ENCODE results near the gene MBTPS1.

Gene MBTPS1

DNA sequence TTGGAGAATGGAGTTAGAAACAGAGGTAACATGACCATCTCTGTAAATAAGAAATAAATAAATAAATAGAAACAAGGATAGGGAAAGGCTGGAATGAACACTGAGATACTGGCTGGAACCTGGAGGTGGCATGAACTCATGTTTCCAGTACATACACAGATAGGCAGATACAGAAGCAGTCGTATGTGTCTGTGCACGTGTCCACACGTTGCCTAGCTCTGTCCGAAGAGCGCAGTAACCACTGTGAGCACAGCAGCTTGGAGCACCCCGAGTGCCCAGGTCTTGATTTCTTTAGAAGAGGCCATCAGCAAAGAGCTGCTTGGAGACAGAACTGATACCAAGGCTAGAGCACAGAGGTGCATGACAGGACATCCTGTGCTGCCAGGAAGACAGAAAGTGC lies 37.1 kb downstream of the MBTPS1 start:
- DNase-seq: no peak

DNA sequence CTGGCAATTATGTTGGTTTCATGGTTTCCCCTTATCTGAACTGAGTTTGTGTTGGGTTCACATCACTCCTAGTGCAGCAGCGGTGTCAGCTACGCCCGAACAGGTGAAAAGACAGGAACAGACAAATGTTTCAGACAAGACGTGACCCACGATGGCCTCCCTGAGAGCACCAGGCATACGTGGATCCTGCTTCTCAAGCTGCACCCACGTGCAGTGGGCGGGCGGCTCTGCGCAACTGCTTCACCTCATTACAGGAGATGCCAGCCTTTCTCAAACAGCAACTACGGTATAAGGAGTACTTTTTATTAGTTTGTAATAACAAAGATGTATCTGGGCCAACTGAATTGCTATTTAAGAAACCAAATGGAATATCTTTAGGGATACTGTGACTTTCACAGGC lies 41.4 kb downstream of the MBTPS1 start:
- no peak for DNase-seq

DNA sequence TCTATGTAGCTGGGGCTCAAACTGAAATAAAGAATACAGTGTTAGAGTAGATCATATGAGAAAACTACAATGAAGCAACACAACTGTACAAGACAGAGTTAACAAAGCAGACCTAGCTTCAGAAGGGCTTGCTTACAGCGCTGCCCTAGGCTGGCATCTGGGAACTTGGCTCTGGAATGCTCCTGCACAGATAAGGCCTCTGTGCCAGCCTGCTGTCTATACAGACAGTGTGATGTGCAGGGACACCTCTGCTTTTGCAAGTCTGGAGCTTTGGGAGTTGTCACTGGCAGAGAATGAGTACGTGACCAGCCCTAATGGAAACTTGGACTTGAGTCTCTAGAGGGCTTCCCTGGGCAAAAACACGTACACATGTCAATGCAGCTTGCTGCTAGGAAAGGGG lies 42.0 kb downstream of the MBTPS1 start:
- no peak for DNase-seq

DNA sequence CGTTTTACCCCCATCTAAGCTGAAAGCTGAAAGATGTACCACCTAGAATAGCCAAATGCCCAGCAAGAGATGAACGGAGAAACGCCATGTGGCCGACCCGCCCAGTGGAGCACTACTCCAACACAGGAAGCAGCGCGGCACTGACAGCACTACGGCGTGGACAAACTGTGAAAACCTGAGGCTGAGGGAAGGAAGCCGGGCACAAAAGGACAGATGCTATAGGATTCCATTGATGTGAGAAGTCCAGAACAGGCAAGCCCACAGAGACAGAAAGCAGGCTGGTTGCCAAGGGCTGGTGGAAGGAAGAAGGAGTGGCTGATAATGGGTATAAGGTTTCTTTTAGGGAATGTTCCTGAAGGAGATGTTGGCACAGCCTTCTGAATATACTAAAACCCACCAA lies 44.7 kb downstream of the MBTPS1 start:
- no peak for DNase-seq

DNA sequence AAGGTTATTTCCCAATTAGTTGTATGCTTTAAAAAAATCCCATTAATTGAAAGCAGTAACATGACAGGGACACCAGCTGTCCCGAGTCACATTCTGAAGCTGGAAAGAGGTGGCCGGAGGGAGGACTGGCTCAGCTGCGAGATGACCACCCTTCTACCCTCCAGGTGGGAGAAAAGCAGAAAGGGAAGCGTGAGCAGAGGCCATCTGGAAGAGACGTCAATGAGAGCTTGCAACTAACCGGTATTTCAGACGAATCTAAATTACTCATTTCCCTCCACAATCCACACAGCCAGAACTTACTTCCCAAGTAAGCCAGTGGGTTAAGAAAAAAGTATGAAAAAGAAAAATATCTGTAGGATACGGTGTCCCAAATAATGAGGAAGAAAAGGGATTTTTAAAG lies 45.6 kb downstream of the MBTPS1 start:
- no peak for DNase-seq

DNA sequence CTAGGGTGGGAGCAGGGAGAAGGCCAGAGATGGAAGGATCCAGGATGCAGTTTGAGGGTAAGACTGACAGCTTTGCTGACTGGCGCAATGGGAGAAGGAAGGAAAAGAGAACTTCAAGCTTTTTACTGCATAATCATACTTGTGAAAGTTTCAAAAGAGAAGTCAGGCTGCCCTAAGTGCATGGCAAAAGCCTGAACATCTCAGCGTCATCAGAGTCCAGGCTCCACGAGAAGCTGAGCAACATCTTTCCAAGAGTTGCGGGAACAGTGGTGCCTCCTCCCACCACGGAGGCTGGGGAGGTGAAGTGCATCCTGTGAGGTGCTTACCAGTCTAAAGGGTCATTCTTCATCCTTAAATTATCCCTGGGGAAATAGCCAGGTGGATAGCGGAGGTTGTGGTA lies 47.2 kb downstream of the MBTPS1 start:
- DNase-seq: peak in 2 of 56 donors; percentile 22 to 25

DNA sequence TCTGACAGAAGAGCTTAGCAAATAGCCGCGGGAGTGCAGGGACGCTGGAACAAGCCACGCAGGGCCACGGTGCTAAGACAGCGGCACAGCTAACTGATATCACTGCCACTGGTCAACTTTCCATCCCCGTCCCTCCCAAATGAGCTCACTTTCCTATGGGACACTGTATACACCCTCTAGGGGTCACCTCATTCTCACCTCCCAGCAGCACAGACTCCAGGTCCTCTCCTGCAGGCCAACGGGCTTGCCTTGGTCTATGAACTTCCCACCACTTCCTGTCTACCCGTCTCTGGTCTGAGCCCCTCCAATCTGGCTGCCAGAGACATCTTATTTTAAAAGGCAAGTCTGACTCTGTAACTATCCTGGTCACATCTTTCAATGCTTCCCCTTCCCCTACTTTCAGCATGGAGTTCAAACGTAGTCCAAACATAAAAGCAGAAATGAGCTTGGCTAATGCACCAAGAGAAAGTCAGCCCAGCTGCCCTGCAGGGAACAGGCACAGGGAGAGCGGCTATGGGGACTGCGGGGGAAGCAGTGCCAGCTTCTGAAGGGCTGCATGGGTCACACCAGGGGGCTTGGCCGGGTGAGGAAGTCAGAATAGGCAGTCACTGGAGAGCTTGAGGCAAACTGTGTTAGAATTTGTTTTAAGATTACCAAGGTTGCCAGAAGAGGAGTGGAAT lies 47.8 kb downstream of the MBTPS1 start:
- DNase-seq: no peak

DNA sequence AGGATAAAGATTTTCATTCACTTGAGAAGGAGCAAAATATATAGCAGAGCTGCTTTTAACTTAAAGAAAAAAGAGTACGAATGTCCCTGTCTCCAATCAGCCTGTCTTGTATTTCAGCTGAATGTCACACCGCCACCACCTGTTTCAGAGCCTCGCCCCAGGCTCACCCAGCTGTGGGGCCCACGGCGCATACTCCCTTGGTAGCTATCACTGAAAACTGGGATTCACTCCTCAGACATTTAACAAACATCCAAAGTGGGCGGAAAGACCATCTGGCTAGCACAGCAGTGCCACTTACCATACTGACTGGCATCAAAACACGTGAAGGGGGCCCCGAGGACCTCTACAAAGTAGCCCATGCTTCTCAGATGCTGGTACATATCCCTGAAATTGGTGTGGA lies 48.7 kb downstream of the MBTPS1 start:
- DNase-seq: no peak

DNA sequence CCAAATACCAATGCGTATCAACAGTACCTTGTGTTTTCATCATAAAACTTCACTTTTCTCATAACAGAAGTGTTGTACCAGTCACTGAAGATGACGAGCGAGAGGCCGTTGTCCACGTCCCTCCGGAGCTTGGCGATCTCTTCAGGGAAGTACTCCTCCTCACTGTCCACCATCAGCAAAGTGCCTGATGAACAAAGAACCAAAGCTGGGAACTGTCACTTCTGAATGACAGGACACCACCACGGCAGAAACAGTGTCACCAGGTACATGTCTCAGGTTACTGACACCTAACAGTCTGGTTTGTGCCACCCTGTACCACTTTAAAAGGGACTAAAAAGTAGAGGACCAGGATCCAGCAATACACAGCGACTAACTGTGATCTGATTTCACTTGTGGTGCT lies 49.1 kb downstream of the MBTPS1 start:
- no peak for DNase-seq

DNA sequence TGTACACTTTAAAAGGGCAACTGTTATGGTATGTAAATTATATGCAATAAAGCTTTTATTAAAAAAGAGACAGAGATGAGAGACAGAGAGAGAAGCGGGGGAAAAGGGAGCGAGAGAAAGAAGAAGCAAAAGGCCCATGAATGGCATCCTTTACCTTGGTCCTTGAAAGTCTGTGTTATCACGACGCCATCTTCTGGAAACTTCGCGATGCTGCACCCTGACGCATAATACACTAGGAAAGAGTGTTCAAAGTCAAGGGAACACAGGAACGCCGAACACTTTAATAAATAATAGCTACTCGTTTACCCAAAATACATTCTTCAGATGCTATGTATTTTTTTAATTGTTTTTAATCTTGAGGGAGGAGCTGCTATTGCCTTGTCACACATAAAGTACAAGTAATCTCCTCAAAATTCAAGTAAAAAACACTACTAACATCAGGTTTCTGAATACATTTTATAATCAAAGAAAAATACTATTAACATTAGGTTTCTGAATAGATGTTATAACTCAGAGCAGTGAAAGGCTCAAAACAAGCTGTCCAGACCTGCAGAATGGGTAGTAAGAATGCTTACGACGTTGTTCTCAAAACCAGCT lies 51.1 kb downstream of the MBTPS1 start:
- peak in 27 of 56 donors; percentile 10 to 85 (median 37) for DNase-seq

DNA sequence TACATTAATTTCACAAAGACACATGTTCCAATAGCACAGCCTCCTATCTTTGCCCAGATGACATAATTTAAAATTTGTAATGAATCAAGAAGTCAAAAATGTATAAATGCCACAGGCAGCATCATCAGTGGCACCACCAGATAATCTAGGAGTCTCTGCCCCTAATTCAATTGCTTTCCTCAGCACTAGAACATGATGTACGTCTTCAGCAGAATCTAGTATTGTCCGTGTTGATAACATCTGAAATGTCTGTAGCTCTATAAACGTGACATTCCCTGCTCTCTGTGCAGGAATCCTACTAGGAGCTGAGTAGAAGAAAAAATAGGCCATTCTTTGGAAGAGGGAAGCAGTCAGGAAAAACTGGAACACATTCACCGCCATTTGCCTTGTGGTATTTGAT lies 52.8 kb downstream of the MBTPS1 start:
- DNase-seq: no peak

DNA sequence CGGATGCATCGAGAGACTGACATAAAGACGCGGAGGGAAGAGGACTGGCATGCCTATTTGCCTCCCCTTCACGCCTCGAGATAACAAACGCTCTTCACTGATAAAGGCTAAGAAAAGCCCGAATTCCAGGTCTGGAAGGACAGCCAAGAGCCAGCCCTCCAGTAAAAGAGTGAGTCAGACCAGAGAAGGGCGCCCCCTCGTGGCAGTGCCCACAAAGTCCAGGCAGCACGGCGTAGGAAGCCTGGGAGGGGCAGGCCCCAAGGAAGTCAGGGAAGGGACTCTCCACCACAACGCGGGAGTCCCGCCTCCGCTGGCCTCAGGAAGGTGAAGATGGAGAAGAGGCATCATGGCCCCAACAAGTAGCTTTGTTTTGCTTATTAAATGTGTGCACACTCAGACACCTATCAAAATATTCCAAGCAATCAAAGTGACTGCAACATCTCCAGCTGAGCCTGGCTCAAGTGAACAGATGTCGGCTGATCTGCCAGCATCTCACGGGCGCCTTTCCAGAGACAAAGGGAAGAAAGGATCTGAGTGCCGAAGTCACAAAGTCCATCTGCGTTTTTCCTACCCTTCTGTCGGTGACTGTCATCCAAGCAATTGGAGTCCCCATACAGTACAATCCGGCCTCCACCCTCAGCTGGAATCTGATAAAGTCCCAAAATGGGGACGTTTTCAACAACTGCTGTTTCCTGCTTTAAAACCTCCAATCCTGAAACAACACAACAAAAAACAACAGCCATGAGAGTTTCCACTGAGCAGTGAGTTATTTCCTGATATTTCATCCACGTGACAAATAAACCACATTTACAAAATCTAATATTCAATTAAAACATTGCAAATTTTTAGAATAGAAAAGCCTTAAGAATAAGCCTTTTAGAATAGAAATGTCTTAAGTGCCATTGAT lies 53.8 kb downstream of the MBTPS1 start:
- DNase-seq: peak in 44 of 56 donors; percentile 15 to 83 (median 49)

DNA sequence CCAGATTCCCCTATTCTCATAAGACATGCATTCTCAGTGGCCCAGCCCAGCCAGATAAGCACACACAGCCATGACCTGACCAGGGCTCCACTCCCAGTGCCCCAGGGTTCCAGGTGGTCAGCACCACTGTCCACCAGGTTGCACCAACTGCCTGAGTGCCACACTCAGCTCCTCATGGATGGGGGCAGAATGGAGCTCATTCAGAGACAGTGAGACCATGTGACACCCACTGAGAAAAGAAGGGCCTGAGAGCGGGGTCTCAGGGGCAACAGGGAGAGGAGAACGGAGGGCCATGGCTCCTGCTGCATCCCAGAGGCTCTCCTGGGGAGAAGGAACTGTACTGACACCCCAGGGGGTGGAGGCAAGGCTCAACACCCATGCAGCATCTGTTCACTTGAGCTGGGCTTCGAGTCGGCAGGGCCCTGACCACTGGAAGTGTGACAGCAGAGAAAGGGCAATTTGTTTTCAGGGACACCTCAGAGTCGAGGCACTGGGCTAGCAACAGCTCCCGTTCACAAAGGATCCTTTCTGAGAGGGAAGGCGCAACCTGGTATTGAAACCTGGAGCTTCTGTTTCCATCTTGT lies 55.4 kb downstream of the MBTPS1 start:
- no peak for DNase-seq

DNA sequence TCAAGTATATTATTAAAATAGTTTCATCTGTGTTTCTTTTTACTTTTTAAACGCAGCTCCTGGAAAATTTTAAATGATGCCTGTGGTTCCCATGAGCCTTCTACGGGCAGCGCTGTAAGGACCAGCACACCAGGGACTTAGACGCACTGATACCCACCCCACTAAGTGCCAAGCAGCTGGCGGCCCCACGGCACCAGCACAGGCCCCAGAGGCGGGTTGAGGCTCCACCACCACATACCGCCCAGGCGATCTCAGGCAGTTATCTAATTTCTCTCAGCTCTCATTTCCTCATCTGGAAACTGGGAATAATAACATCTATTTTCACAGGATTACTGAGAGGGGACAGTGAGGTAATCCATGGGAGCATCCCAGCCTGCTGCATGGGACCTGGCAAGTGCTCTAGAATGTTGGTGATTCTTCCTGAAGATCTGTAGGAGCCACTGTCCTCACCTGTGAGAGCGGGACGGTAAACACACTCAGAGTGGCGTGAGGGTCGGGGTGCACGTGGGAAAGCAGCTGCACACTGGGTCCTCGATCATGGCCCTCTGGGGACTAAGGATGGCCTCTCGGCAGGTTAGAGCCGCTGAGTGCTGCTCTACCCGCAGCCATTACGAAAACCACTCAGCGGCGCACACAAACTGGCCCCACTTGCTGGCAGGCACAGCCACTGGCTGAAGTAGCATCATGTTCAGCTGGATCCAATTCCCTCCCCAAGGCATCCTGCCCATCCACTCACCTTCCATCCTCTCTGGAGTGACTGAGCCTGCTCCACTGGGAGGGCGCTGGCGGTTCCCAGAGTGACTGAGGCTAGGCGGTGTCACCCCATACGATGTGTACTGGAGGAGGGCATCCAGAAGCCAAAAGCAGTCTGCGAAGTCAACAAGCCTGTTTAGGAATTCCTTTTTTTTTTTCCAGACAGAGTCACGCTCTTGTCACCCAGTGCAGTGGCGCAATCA lies 56.5 kb downstream of the MBTPS1 start:
- DNase-seq: no peak

DNA sequence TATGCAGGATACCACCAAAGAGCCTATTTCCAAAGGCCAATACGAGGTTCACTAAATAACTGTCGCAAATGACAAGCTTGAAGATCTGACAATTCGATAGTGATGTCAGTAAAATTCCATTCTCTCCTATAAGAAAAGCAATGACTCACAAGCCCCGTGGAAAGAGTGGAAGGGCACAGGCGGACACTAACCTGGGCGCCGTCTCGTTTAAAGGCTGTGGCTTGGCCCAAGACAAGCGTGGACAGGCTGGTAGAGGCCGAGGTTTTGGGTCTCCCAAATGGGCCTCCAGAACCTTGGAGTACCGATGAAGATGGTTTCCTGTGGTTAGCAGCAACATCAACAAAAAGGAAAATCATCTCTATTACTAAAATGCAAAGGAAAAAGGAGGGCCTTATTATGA lies 57.6 kb downstream of the MBTPS1 start:
- DNase-seq: no peak

DNA sequence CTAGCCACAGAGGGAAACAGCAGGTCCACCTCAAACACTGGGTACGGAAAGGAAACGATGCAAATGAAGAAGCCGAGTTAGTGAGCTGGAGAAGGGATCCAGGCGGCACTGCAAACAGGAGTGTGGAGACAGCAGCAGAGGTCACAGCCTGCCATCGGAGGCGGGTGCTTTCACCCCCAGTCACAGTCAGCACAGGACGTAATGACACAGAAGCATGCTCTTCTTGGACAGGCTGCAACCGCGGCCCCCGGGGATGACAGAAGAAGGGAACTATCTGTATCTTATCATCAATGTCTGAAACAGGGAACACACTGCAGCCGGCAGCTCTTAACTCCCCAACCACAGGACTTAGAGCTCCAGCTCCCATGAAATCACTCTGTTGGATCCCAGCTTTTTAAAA lies 58.1 kb downstream of the MBTPS1 start:
- no peak for DNase-seq

DNA sequence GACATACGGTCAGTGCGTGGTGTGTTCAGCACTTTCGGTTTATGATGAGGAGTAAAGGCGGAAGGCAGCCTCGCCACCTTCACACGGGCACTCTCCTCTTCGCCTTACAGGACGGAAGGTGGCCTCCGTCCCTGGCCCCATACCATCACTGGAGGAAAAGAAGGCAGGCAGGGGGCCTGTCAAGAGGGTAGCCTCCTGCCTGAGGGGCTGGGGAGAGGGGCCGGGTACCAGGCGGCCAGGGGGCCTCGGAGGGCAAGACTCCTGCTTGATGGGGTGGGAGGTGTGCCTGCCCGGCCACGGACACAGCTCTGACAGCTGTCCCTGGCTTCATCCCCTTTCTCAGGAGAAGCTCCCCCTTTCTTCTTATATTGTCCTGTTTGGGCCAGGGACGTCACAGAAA lies 58.5 kb downstream of the MBTPS1 start:
- DNase-seq: no peak

DNA sequence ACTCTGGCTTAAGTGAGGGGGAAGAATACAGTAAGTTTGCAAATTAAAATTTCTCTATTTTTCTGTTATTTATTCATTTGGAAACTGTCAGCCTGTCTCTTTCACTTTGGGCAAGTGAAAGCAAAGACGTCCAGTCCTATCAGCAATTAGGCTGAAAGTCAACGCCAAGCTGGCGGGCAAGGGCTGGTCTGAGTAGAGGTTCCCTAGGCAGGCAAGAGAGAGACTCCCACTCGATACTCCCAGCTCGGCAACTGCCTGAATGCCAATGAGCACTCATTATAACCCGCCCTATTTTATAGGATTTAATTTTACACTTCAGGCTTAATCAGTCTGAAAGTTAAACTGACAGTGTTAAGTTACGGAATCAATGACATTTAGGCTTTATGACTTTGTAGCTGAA lies 59.8 kb downstream of the MBTPS1 start:
- no peak for DNase-seq

DNA sequence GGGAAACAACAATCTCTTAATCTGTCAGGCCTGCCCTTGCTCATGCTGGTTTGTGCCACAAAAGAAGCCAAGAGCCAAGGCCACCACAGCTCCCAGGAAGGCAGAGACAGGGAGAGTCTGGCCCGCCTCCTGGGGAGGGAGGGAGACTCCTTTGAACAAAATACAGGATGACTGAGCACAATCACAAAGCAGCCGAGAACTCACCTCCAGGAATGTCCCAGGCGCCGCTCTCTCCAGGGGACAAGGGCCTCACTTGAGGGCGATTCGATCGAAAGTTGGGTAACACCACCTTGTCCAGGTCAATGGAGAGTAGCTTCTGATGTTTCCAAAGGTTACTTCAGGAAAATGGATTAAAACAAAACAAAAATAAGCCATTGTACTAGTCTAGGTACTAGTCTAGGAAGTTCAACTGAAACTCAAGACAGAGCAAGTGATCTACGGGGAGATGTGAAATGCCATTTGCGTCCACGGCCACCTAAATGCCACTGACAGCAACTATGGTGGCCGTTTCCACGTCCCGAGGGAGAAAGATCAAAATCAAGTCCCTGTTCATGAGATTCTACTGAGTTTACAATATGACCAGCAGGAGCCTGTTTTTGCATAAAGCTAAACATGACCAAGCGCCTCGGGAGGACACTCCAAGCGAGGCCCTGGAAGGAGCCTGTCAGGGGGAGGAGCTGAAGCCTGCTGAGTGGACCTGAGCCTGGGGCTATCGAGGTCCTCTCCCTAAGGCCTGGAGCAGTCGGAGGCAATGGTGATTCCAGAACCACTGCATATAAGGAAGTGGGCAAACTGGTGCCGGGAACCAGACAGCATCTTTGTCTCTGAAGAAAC lies 60.7 kb downstream of the MBTPS1 start:
- no peak for DNase-seq

DNA sequence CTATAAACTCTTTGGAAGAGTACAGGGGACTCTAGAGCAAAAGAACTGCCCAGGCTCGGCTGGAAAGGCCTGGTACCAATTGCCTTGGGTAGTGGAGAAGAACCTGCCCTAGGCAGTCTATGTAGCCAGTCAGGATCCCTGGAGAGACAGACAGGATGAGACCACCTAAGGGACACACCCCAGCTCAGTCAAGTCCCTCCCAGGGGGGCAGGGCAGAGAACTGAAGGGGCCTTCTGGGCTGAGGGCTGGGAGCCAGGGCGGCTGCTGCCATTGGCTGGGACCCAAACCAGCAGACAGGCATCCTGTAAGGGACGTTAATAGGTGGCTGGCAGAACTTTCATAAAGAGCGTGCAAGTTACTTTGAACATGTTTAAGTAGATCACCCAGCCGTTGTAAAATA lies 61.4 kb downstream of the MBTPS1 start:
- DNase-seq: peak in 2 of 56 donors; percentile 12 to 21
